Measurements from ENCODE around the gene ALPK1.
"Not testable (repeated sequence)": the region's sequence is repeated elsewhere in the genome, so short reads cannot be mapped to it uniquely, and the experiment has no call there.

- TF ChIP-seq EZH2 (IDR thresholded peaks at IDR 0.05; ENCODE audit: borderline replicate concordance, low read depth, low read length, severe bottlenecking); CTCF (IDR thresholded peaks at IDR 0.05; ENCODE audit: borderline replicate concordance, extremely low read depth, low read length, poor library complexity, severe bottlenecking): not testable (repeated sequence)
Measured at GRCh38 chr4:112281895-112282398, 15.2 kb upstream of the ALPK1 start.
